GM10248 (cell line): ENCODE data around the gene AMBRA1.

Experiments used
- CTCF ChIA-PET: fragments of 300-600 bp; sonication (Branson Sonifier 250); formaldehyde crosslinking; extraction: SDS; loops from one replicate; lab custom pipeline; 2021; ENCODE audit warnings: antibody characterized with exemption; lab: Yijun Ruan, JAX
- POLR2A ChIA-PET: fragments of 350-650 bp; sonication (Branson Sonifier 250); formaldehyde crosslinking; extraction: SDS; loops from one replicate; lab custom pipeline; 2020; ENCODE audit warnings: antibody characterized with exemption; lab: Yijun Ruan, JAX
- DNase-seq: peaks from one replicate; pipeline ENCODE4 v3.0.0; 2012; ENCODE audit errors: extremely low spot score
- TF ChIP-seq, protein P1 (sequence below): IDR thresholded peaks from 2 replicates; pipeline ENCODE4 v1.5.1; 2012; ENCODE audit warnings: mild to moderate bottlenecking, low read depth; ENCODE audit errors: extremely low read depth, missing control alignments, control extremely low read depth

The AMBRA1 gene

GRCh38 chr11:46386674-46387073 is 207.1 kb downstream of the AMBRA1 start:
- POLR2A ChIA-PET = interaction anchor here (0.6 kb wide), 1 partner anchor 45 kb away, joined by 3 read pairs; no protein-coding TSS in a partner anchor
- TF ChIP-seq, protein P1, sequence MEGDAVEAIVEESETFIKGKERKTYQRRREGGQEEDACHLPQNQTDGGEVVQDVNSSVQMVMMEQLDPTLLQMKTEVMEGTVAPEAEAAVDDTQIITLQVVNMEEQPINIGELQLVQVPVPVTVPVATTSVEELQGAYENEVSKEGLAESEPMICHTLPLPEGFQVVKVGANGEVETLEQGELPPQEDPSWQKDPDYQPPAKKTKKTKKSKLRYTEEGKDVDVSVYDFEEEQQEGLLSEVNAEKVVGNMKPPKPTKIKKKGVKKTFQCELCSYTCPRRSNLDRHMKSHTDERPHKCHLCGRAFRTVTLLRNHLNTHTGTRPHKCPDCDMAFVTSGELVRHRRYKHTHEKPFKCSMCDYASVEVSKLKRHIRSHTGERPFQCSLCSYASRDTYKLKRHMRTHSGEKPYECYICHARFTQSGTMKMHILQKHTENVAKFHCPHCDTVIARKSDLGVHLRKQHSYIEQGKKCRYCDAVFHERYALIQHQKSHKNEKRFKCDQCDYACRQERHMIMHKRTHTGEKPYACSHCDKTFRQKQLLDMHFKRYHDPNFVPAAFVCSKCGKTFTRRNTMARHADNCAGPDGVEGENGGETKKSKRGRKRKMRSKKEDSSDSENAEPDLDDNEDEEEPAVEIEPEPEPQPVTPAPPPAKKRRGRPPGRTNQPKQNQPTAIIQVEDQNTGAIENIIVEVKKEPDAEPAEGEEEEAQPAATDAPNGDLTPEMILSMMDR = no peak
- CTCF ChIA-PET = interaction anchor here (0.8 to 7.4 kb wide), 8 partner anchors 10 to 144 kb away, joined by 3 to 83 read pairs (median 22); no protein-coding TSS in a partner anchor
- DNase-seq = no peak

DNA sequence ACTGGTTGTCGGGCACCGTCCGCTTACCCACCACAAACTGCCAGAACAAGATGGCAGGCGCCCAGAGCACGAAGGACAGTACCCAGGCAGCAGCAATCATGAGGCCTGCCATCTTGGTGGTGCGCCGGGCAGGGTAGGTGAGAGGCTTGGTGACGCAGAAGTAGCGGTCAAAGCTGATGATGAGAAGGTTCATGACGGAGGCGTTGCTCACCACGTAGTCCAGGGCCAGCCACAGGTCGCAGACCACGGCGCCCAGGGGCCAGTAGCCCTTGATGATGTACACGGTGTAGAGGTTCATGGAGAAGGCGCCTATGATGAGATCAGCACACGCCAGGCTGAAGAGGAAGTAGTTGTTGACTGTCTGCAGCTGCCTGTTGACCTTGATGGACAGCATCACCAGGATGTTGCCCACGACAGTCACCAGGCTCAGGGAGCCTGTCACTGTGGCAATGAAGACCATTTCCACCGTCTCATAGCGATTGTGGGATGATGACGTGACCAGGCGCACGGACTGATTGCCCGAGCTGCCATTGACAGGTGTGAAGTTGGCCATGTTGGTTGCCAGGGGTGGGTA is 207.7 kb downstream of the AMBRA1 start:
- ChIA-PET CTCF (interaction anchor here (1.4 to 7.4 kb wide), 2 partner anchors 104 to 145 kb away, joined by 3 to 83 read pairs; no protein-coding TSS in a partner anchor), POLR2A (no interaction called here)
- TF ChIP-seq, protein P1 = no peak
- no peak for DNase-seq

DNA sequence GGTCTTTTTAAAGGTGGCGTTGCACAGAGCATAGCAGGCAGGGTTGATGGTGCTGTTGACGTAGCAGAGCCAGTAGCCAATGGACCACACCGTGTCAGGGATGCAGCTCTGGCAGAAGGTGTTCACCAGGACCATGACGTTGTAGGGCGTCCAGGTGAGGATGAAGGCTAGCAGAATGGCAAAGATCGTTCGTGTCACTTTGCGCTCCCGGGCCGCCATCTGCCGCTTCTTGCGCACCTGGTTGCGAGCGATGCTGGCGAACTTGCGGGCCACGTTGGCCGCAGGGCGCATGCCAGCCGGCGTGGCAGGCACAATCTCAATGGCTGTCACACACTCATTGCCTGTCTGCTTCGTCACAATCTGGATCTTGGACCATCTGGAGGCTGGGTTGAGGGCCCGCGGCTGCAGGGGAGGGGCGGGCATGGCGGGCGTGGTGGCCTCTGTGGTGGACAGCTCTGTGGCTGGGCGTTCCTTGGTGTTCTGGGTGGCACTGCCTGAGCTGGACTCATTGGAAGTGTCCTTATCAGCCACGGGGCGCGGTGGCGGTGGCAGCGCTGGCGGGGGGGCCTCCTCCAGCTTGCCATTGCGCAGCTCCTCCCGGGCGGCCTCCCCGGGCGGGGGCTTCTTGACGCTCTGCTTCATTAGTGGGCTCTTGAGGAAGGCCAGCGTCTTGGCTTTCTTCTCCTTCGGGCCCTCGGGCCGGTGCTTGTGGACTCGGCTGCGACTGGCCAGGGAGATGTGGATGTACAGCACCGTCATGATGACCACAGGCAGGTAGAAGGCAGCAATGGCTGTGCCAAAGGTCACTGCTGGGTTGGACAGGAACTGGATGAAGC is 208.4 kb downstream of the AMBRA1 start:
- TF ChIP-seq, protein P1 = no peak
- ChIA-PET POLR2A (no interaction called here), CTCF (interaction anchor here (1.4 kb wide), 1 partner anchor 105 kb away, joined by 3 read pairs; no protein-coding TSS in a partner anchor)

DNA sequence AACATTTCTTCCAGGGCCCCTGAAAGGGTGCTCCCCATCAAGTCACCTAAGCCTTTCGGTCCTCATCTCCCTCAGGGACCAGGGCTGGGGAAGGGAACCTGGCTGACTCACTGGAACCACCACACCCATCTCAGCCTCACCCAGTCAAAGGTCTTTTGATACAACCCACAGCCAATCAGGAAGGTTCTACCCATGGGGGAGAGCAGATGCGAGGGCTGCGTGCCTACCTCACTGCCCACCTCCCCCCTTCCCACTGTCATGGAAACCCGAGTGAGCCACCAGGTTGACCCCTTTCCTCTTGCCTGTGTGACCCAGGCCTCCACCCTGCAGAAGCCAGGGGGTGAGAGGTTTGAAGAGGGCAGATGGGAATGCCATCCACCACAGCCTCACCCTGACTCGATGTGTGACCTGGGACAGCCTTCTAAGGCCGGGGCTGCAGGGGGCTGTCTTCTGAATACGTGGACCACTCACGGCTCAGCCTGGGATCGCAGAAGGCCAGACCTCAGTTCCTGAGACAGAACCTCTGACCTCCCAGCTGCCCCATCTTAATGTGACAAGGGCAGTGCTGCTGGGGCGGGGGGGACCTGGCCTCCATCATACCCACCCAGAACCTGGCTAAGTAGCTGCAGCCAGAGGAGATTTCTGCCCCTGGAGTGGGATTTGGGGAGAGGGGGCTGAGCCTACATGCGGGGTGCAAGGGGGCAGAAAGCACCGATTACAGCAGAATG is 209.7 kb downstream of the AMBRA1 start:
- ChIA-PET POLR2A (no interaction called here), CTCF (interaction anchor here (0.9 to 1.7 kb wide), 6 partner anchors 8 to 233 kb away, joined by 3 to 10 read pairs (median 4); partner anchors contain the start of genes ATG13, CHRM4 and HARBI1)
- no peak for DNase-seq
- TF ChIP-seq, protein P1 = no peak

More for the DNA sequence above, 208.4 kb downstream of the AMBRA1 start:
- DNase-seq = no peak

GRCh38 chr11:46383404-46383758 is 210.4 kb downstream of the AMBRA1 start:
- POLR2A ChIA-PET = no interaction called here
- DNase-seq = no peak
- TF ChIP-seq, protein P1 = no peak
- CTCF ChIA-PET = interaction anchor here (0.9 to 1.7 kb wide), 6 partner anchors 9 to 234 kb away, joined by 3 to 10 read pairs (median 4); partner anchors contain the start of genes ATG13, CHRM4 and HARBI1
